ENCODE data around the gene PTPRU.

The PTPRU gene

DNA sequence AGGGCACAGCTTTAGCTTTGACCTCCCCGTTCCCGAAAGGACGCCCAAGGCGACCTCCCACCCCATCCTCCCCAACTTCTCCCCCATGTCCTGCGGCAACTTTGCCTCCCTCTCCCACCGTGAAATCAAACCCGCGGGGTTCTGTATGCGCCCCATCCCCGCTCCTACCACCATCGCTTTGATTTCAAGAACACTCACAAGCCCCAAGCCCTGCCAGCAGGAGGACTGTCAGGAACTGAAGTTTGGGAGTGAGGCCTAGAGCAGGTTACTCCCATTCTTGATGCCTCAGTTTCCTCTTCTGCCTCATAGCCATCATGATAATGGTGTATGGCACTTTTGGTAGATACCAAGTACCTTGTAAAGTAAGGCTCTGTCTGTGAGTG, 2.3 kb downstream of the PTPRU start:
- TF ChIP-seq POLR2AphosphoS5 (IDR thresholded peaks at IDR 0.05; ENCODE audit: low read depth, low read length) (no peak), FOXP2 (optimal IDR thresholded peaks at IDR 0.05; ENCODE audit: borderline replicate concordance, extremely low read depth, extremely low read length, insufficient read depth) (no peak), TAF1 (IDR thresholded peaks at IDR 0.05; ENCODE audit: borderline replicate concordance, insufficient read depth, low read length) (no peak), SIN3A (IDR thresholded peaks at IDR 0.05; ENCODE audit: borderline replicate concordance, insufficient read depth, low read length) (no peak)
- TF ChIP-seq, protein P1, sequence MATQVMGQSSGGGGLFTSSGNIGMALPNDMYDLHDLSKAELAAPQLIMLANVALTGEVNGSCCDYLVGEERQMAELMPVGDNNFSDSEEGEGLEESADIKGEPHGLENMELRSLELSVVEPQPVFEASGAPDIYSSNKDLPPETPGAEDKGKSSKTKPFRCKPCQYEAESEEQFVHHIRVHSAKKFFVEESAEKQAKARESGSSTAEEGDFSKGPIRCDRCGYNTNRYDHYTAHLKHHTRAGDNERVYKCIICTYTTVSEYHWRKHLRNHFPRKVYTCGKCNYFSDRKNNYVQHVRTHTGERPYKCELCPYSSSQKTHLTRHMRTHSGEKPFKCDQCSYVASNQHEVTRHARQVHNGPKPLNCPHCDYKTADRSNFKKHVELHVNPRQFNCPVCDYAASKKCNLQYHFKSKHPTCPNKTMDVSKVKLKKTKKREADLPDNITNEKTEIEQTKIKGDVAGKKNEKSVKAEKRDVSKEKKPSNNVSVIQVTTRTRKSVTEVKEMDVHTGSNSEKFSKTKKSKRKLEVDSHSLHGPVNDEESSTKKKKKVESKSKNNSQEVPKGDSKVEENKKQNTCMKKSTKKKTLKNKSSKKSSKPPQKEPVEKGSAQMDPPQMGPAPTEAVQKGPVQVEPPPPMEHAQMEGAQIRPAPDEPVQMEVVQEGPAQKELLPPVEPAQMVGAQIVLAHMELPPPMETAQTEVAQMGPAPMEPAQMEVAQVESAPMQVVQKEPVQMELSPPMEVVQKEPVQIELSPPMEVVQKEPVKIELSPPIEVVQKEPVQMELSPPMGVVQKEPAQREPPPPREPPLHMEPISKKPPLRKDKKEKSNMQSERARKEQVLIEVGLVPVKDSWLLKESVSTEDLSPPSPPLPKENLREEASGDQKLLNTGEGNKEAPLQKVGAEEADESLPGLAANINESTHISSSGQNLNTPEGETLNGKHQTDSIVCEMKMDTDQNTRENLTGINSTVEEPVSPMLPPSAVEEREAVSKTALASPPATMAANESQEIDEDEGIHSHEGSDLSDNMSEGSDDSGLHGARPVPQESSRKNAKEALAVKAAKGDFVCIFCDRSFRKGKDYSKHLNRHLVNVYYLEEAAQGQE (IDR thresholded peaks at IDR 0.05; ENCODE audit: insufficient read depth in 1 of 2, low read depth in 2 of 2, low read length in 2 of 2) = no peak

DNA sequence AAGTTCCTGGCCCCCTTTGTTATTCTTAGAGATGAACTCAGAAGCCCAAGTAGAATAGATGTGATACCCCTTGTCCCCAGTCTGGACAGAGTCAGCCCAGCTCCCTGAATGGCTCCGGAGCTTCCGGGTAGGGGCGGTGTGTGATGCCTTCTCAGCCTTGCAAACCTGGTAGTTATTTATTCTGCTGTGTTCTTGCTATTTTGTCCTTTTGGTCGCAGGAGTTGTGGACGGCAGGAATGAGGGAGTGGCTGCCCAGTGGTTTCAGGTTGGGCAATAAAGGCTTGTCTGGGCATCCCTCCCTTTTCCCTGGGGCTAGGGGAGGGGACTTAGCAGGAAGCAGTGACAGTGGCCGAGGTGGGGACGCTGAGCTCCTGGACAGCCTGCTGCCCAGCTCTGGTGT, 2.8 kb downstream of the PTPRU start:
- TF ChIP-seq TAF1 (IDR thresholded peaks at IDR 0.05; ENCODE audit: borderline replicate concordance, insufficient read depth, low read length) (no peak), FOXP2 (optimal IDR thresholded peaks at IDR 0.05; ENCODE audit: borderline replicate concordance, extremely low read depth, extremely low read length, insufficient read depth) (no peak), POLR2AphosphoS5 (IDR thresholded peaks at IDR 0.05; ENCODE audit: low read depth, low read length) (no peak), SIN3A (IDR thresholded peaks at IDR 0.05; ENCODE audit: borderline replicate concordance, insufficient read depth, low read length) (no peak)
- TF ChIP-seq, protein P1 (IDR thresholded peaks at IDR 0.05; ENCODE audit: insufficient read depth in 1 of 2, low read depth in 2 of 2, low read length in 2 of 2) = no peak

DNA sequence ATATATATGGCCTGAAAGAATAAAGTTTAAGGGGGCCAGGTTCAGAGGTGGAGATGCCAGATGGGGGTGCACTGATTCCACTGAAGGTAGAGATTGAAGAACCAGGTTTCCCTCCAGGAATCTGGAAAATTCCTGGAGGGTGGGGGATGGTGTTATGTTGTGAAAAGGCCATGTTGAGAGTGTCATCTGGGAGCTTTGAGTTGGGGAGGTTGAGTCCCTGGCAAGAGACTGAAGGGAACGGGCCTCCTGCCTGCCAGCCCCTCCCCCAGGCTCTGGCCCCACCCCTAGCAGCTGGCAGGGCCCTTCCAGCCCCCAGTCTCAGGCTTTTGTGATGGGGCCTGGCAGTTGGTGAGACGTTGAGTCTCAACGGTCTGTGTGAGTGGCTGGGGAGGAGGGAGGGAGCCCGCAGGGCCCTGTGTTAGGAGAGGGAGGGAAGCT, 4.1 kb downstream of the PTPRU start:
- TF ChIP-seq POLR2AphosphoS5 (IDR thresholded peaks at IDR 0.05; ENCODE audit: low read depth, low read length) (no peak), SIN3A (IDR thresholded peaks at IDR 0.05; ENCODE audit: borderline replicate concordance, insufficient read depth, low read length) (no peak), TAF1 (IDR thresholded peaks at IDR 0.05; ENCODE audit: borderline replicate concordance, insufficient read depth, low read length) (no peak), FOXP2 (optimal IDR thresholded peaks at IDR 0.05; ENCODE audit: borderline replicate concordance, extremely low read depth, extremely low read length, insufficient read depth) (no peak)
- TF ChIP-seq, protein P1 (IDR thresholded peaks at IDR 0.05; ENCODE audit: insufficient read depth in 1 of 2, low read depth in 2 of 2, low read length in 2 of 2) = no peak

DNA sequence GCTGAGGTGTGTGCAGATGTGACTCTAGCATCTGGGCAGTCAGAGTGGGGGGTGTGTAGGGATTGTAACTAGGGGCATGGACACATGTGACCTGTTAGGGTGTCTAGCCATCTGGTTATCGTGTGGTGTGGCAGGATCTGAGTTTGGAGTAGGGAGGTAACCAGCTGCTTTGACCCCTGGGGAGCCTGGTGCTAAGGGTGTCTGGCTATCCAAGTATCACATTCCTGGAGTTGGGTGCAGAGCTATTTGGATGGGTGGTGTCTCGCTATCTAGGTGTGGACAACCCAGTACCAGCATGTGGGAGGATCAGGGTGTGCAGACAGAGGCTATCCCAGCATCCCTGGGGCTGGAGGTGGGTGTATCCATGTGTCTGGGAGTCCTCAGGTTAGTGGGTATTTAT, 4.7 kb downstream of the PTPRU start:
- no peak for TF ChIP-seq POLR2AphosphoS5 (IDR thresholded peaks at IDR 0.05; ENCODE audit: low read depth, low read length)

DNA sequence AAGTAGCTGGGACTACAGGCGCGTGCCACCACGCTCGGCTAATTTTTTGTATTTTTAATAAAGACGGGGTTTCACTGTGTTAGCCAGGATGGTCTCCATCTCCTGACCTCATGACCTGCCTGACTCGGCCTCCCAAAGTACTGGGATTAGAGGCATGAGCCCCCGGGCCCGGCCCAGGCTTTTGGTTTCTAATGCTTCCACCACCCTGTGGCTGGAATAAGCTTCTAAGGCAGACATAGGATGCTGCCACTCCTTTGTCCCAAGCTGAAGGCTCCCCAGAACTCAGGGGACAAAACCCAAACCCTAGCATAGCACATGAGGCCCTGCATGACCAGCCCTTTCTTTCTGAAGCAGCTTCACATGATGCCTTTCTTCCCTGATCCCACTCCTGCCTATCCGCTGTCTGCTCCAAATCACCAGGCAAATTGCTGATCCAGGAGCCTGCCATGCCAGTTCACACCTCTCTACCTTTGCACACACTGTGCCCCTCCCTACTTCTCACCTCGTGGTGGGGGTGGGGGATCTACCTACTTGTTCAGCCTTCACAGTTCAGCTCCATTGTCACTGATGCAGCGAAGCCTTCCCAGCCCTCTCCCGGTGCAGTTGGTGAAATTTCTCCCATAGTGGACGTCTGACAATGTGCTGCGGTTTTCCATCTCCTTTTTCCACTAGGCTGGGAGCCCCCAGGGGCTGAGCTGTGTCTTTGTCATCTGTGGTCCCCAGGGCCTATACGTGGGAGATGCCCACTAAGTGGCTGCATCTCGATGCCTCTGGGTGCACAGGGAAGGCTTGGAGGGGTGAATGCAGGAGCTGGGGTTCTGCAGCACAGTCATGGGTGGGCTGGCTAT, 6.9 kb downstream of the PTPRU start:
- TF ChIP-seq SIN3A (IDR thresholded peaks at IDR 0.05; ENCODE audit: borderline replicate concordance, insufficient read depth, low read length) (no peak), FOXP2 (optimal IDR thresholded peaks at IDR 0.05; ENCODE audit: borderline replicate concordance, extremely low read depth, extremely low read length, insufficient read depth) (no peak), POLR2AphosphoS5 (IDR thresholded peaks at IDR 0.05; ENCODE audit: low read depth, low read length) (no peak), TAF1 (IDR thresholded peaks at IDR 0.05; ENCODE audit: borderline replicate concordance, insufficient read depth, low read length) (no peak)
- TF ChIP-seq, protein P1 (IDR thresholded peaks at IDR 0.05; ENCODE audit: insufficient read depth in 1 of 2, low read depth in 2 of 2, low read length in 2 of 2) = no peak
